Stimulated activated naive B cell treated with anti-CD40 and anti-IgM and Interleukin-4, amounts not matched to agents 10 μg/mL and 1 μg/mL and 100 μg/mL, for 72 hours (primary cell): Measurements from ENCODE around the gene C6orf141.

Experiments used
- ATAC-seq, 2 donors: fragments of 150-1000 bp; cut with Tn5 transposase; replicated peaks; 2 replicates each; pipeline ENCODE4 v1.10.0; 2021; ENCODE audit warnings: moderate library complexity in 1 of 2
- DNase-seq: peaks from one replicate; pipeline ENCODE4 v3.0.0; 2021
- H3K27ac Mint-ChIP-seq: one replicate; pipeline ENCODE4 v1.8.0; 2022; ENCODE audit warnings: mild to moderate bottlenecking, mixed read lengths
- H3K27me3 Mint-ChIP-seq, 2 donors: one replicate each; pipeline ENCODE4 v1.8.0; 2022; ENCODE audit warnings: mixed read lengths in 2 of 2
- H3K36me3 Mint-ChIP-seq, 2 donors: one replicate each; pipeline ENCODE4 v1.8.0; 2022; ENCODE audit warnings: mixed read lengths in 2 of 2, mild to moderate bottlenecking in 1 of 2
- H3K4me1 Mint-ChIP-seq, 2 donors: one replicate each; pipeline ENCODE4 v1.8.0; 2022; ENCODE audit warnings: mixed read lengths in 2 of 2, mild to moderate bottlenecking in 1 of 2
- H3K4me3 Mint-ChIP-seq, 2 donors: one replicate each; pipeline ENCODE4 v1.8.0; 2022; ENCODE audit warnings: mild to moderate bottlenecking in 2 of 2, mixed read lengths in 2 of 2, moderate library complexity in 1 of 2
- H3K9me3 Mint-ChIP-seq, 2 donors: one replicate each; pipeline ENCODE4 v1.8.0; 2022; ENCODE audit warnings: mixed read lengths in 2 of 2, mild to moderate bottlenecking in 1 of 2

The C6orf141 gene

GRCh38 chr6:49549691-49550491 is 577 bp upstream of the C6orf141 start:
- H3K4me3 Mint-ChIP-seq: peak overlapping the region; percentile 62 to 68
- no peaks in the 10 kb centered on the region for H3K36me3 Mint-ChIP-seq
- DNase-seq (no peak), ATAC-seq (no peak)
- peaks cover 16 to 21% of the 10 kb centered on the region in 2 donors for H3K4me1 Mint-ChIP-seq
- peaks cover 20 to 36% of the 10 kb centered on the region in 2 donors for H3K27me3 Mint-ChIP-seq
- H3K9me3 Mint-ChIP-seq: no peaks in the 10 kb centered on the region
- H3K27ac Mint-ChIP-seq: no peak overlapping the region

- Mint-ChIP-seq H3K4me3 (peak overlapping the region; percentile 68 to 78), H3K27ac (no peak overlapping the region), H3K27me3 (peaks cover 20 to 36% of the 10 kb centered on the region in 2 donors), H3K9me3 (no peaks in the 10 kb centered on the region), H3K4me1 (peaks cover 16 to 21% of the 10 kb centered on the region in 2 donors), H3K36me3 (no peaks in the 10 kb centered on the region)
- peak; percentile 47 to 52 for ATAC-seq
- no peak for DNase-seq
These were observed 804 bp downstream of the C6orf141 start for GRCh38 chr6:49551078-49551865.

GRCh38 chr6:49551866-49552129 is 1.3 kb downstream of the C6orf141 start:
- ATAC-seq: peak; percentile 29 to 43

GRCh38 chr6:49552596-49552995 is 2.1 kb downstream of the C6orf141 start:
- no peaks in the 10 kb centered on the region for H3K9me3 Mint-ChIP-seq
- H3K27ac Mint-ChIP-seq: no peak overlapping the region
- peaks cover 16 to 21% of the 10 kb centered on the region in 2 donors for H3K4me1 Mint-ChIP-seq
- no peaks in the 10 kb centered on the region for H3K36me3 Mint-ChIP-seq
- no peak overlapping the region for H3K4me3 Mint-ChIP-seq
- peaks cover 20 to 36% of the 10 kb centered on the region in 2 donors for H3K27me3 Mint-ChIP-seq
- DNase-seq: no peak
- no peak for ATAC-seq

More at GRCh38 chr6:49551866-49552129, 1.3 kb downstream of the C6orf141 start:
- peaks cover 20 to 36% of the 10 kb centered on the region in 2 donors for H3K27me3 Mint-ChIP-seq
- H3K36me3 Mint-ChIP-seq: no peaks in the 10 kb centered on the region
- H3K9me3 Mint-ChIP-seq: no peaks in the 10 kb centered on the region
- H3K4me3 Mint-ChIP-seq: peak overlapping the region; percentile 68 to 78
- no peak overlapping the region for H3K27ac Mint-ChIP-seq
- DNase-seq: no peak
- peaks cover 16 to 21% of the 10 kb centered on the region in 2 donors for H3K4me1 Mint-ChIP-seq

GRCh38 chr6:49553384-49553783 is 2.9 kb downstream of the C6orf141 start:
- H3K9me3 Mint-ChIP-seq: no peaks in the 10 kb centered on the region
- no peak overlapping the region for H3K4me3 Mint-ChIP-seq
- H3K4me1 Mint-ChIP-seq: peaks cover 16 to 21% of the 10 kb centered on the region in 2 donors
- no peaks in the 10 kb centered on the region for H3K36me3 Mint-ChIP-seq
- H3K27ac Mint-ChIP-seq: no peak overlapping the region
- DNase-seq (no peak), ATAC-seq (no peak)
- peaks cover 20 to 40% of the 10 kb centered on the region in 2 donors for H3K27me3 Mint-ChIP-seq

GRCh38 chr6:49555951-49556350 is 5.5 kb downstream of the C6orf141 start:
- H3K36me3 Mint-ChIP-seq: no peaks in the 10 kb centered on the region
- no peak overlapping the region for H3K27ac Mint-ChIP-seq
- peaks cover 10 to 11% of the 10 kb centered on the region in 2 donors for H3K4me1 Mint-ChIP-seq
- ATAC-seq: no peak
- H3K27me3 Mint-ChIP-seq: peaks cover 10 to 15% of the 10 kb centered on the region in 2 donors
- DNase-seq: no peak
- no peak overlapping the region for H3K4me3 Mint-ChIP-seq
- no peaks in the 10 kb centered on the region for H3K9me3 Mint-ChIP-seq

GRCh38 chr6:49556429-49556837 is 6.0 kb downstream of the C6orf141 start:
- Mint-ChIP-seq H3K36me3 (no peaks in the 10 kb centered on the region), H3K9me3 (no peaks in the 10 kb centered on the region), H3K4me3 (no peak overlapping the region), H3K27ac (no peak overlapping the region), H3K27me3 (peaks cover 5 to 10% of the 10 kb centered on the region in 2 donors), H3K4me1 (peaks cover 6% of the 10 kb centered on the region in 2 donors)
- no peak for ATAC-seq
- DNase-seq: no peak

GRCh38 chr6:49557177-49557576 is 6.7 kb downstream of the C6orf141 start:
- peaks cover 0 to 4% of the 10 kb centered on the region in 2 donors for H3K27me3 Mint-ChIP-seq
- H3K9me3 Mint-ChIP-seq: no peaks in the 10 kb centered on the region
- no peak for ATAC-seq
- H3K36me3 Mint-ChIP-seq: no peaks in the 10 kb centered on the region
- H3K4me1 Mint-ChIP-seq: peaks cover 0 to 1% of the 10 kb centered on the region in 2 donors
- no peak overlapping the region for H3K4me3 Mint-ChIP-seq
- H3K27ac Mint-ChIP-seq: no peak overlapping the region
- no peak for DNase-seq

GRCh38 chr6:49558238-49558637 is 7.8 kb downstream of the C6orf141 start:
- no peak overlapping the region for H3K27ac Mint-ChIP-seq

GRCh38 chr6:49563006-49563886 is 12.8 kb downstream of the C6orf141 start:
- ATAC-seq (no peak), DNase-seq (no peak)
- Mint-ChIP-seq H3K9me3 (no peaks in the 10 kb centered on the region), H3K4me3 (no peak overlapping the region), H3K4me1 (no peaks in the 10 kb centered on the region), H3K27ac (no peak overlapping the region), H3K36me3 (no peaks in the 10 kb centered on the region), H3K27me3 (peaks cover 5 to 8% of the 10 kb centered on the region in 2 donors)

More at GRCh38 chr6:49558238-49558637, 7.8 kb downstream of the C6orf141 start:
- DNase-seq (no peak), ATAC-seq (no peak)
- Mint-ChIP-seq H3K4me3 (no peak overlapping the region), H3K9me3 (no peaks in the 10 kb centered on the region), H3K27me3 (peaks cover 0 to 4% of the 10 kb centered on the region in 2 donors), H3K36me3 (no peaks in the 10 kb centered on the region), H3K4me1 (no peaks in the 10 kb centered on the region)

GRCh38 chr6:49564552-49564951 is 14.1 kb downstream of the C6orf141 start:
- no peak overlapping the region for H3K4me3 Mint-ChIP-seq
- no peaks in the 10 kb centered on the region for H3K4me1 Mint-ChIP-seq
- H3K9me3 Mint-ChIP-seq: no peaks in the 10 kb centered on the region
- DNase-seq (no peak), ATAC-seq (no peak)
- H3K27me3 Mint-ChIP-seq: peaks cover 5 to 6% of the 10 kb centered on the region in 2 donors
- no peak overlapping the region for H3K27ac Mint-ChIP-seq
- H3K36me3 Mint-ChIP-seq: no peaks in the 10 kb centered on the region

- Mint-ChIP-seq H3K27ac (no peak overlapping the region), H3K4me3 (no peak overlapping the region), H3K9me3 (no peaks in the 10 kb centered on the region), H3K36me3 (no peaks in the 10 kb centered on the region), H3K4me1 (no peaks in the 10 kb centered on the region), H3K27me3 (peaks cover 5 to 6% of the 10 kb centered on the region in 2 donors)
- ATAC-seq (no peak), DNase-seq (no peak)
These were observed 14.8 kb downstream of the C6orf141 start for GRCh38 chr6:49565261-49565660.

GRCh38 chr6:49565855-49566254 is 15.4 kb downstream of the C6orf141 start:
- peaks cover 5 to 6% of the 10 kb centered on the region in 2 donors for H3K27me3 Mint-ChIP-seq
- H3K36me3 Mint-ChIP-seq: no peaks in the 10 kb centered on the region
- no peak overlapping the region for H3K4me3 Mint-ChIP-seq
- DNase-seq (no peak), ATAC-seq (no peak)
- H3K9me3 Mint-ChIP-seq: no peaks in the 10 kb centered on the region
- no peaks in the 10 kb centered on the region for H3K4me1 Mint-ChIP-seq
- H3K27ac Mint-ChIP-seq: no peak overlapping the region

GRCh38 chr6:49570474-49571079 is 20.1 kb downstream of the C6orf141 start:
- Mint-ChIP-seq H3K27me3 (peaks cover 2 to 3% of the 10 kb centered on the region in 2 donors), H3K4me3 (no peak overlapping the region), H3K9me3 (no peaks in the 10 kb centered on the region), H3K27ac (no peak overlapping the region), H3K36me3 (no peaks in the 10 kb centered on the region), H3K4me1 (no peaks in the 10 kb centered on the region)
- no peak for DNase-seq
- no peak for ATAC-seq
